Superior temporal gyrus (tissue), 1 donor: ENCODE data around the gene SPEG.

Source experiments
- DNase-seq: peaks from one replicate; pipeline ENCODE4 v3.0.0-alpha.2; 2016; ENCODE audit errors: extremely low spot score

Gene SPEG

GRCh38 chr2:219512524-219513216, 78.0 kb downstream of the SPEG start:
- no peak for DNase-seq

GRCh38 chr2:219513787-219514186, 79.1 kb downstream of the SPEG start:
- DNase-seq: no peak

GRCh38 chr2:219514196-219514761, 79.6 kb downstream of the SPEG start, which contains the start of gene ASIC4:
Gene ASIC4, plus strand, starts transcription at chr2:219514482. Its CDS starts 243 bp downstream, at chr2:219514725.
- no peak for DNase-seq

GRCh38 chr2:219514836-219515235, 80.2 kb downstream of the SPEG start:
- DNase-seq: no peak

GRCh38 chr2:219515874-219516629, 81.4 kb downstream of the SPEG start:
- no peak for DNase-seq

GRCh38 chr2:219516888-219517287, 82.2 kb downstream of the SPEG start:
- no peak for DNase-seq

- no peak for DNase-seq
Observed at GRCh38 chr2:219517954-219518778, 83.5 kb downstream of the SPEG start.

GRCh38 chr2:219519526-219519916, 84.9 kb downstream of the SPEG start:
- no peak for DNase-seq

GRCh38 chr2:219520079-219520478, 85.4 kb downstream of the SPEG start:
- no peak for DNase-seq

GRCh38 chr2:219521066-219521880, 86.6 kb downstream of the SPEG start:
- DNase-seq: no peak

GRCh38 chr2:219522111-219523030, 87.7 kb downstream of the SPEG start:
- DNase-seq: no peak

GRCh38 chr2:219523031-219523671, 88.5 kb downstream of the SPEG start:
- DNase-seq: no peak

- no peak for DNase-seq
Observed at GRCh38 chr2:219524817-219525216, 90.2 kb downstream of the SPEG start.

- no peak for DNase-seq
Observed at GRCh38 chr2:219525533-219526232, 91.0 kb downstream of the SPEG start.

- DNase-seq: no peak
Observed at GRCh38 chr2:219526320-219527075, 91.9 kb downstream of the SPEG start.

GRCh38 chr2:219527076-219527394, 92.4 kb downstream of the SPEG start:
- DNase-seq: no peak

GRCh38 chr2:219527472-219527871, 92.8 kb downstream of the SPEG start:
- DNase-seq: no peak
